SK-N-SH (cell line): ENCODE results near the gene ANO9. TPM values are rescaled to one million over a fixed set of nuclear protein-coding genes. Genes with fewer than 3 reads are reported as not detected.

Experiments
- CTCF ChIA-PET: fragments of 300-600, 350-600 bp; formaldehyde crosslinking; extraction: SDS; loops from one replicate; lab custom pipeline; 2021; lab: Yijun Ruan, JAX
- POLR2A ChIA-PET: fragments of 350-600 bp; sonication (Branson Sonifier 250); formaldehyde crosslinking; extraction: SDS; loops from one replicate; lab custom pipeline; 2020; ENCODE audit warnings: antibody characterized with exemption, inconsistent platforms; lab: Yijun Ruan, JAX
- DNase-seq: peaks from one replicate; pipeline ENCODE4 v3.0.0; 2012
- H2AFZ ChIP-seq: fragments of 200-600 bp; sonication (generic); 2 replicates; pipeline ENCODE4 v1.8.1; 2016; ENCODE audit warnings: antibody characterized with exemption, mild to moderate bottlenecking, low read depth
- H3F3A ChIP-seq: fragments of 200-600 bp; sonication (generic); replicated peaks from 2 replicates; pipeline ENCODE3; 2016; ENCODE audit warnings: antibody characterized with exemption, mild to moderate bottlenecking; ENCODE audit not compliant: insufficient read depth
- H3K27ac ChIP-seq, 2 experiments: fragments of 200-500 bp in 1 of 2; fragments of 200-600 bp in 1 of 2; sonication (Bioruptor generic) in 1 of 2; sonication (generic), shearing (Covaris generic) in 1 of 2; 2 replicates each; pipeline versions ENCODE4 v1.5.1 to v1.6.1; 2014 to 2016; ENCODE audit warnings: low read depth in 2 of 2, inconsistent platforms in 1 of 2, low read length in 1 of 2, mild to moderate bottlenecking in 1 of 2, mixed read lengths in 1 of 2
- H3K27me3 ChIP-seq: fragments of 200-600 bp; sonication (generic), shearing (Covaris generic); 2 replicates; pipeline ENCODE4 v1.6.1; 2016; ENCODE audit warnings: mixed run types; ENCODE audit not compliant: insufficient read depth
- H3K36me3 ChIP-seq, 2 experiments: fragments of 200-500 bp in 1 of 2; fragments of 200-600 bp in 1 of 2; sonication (Bioruptor generic) in 1 of 2; sonication (generic) in 1 of 2; replicated peaks in 1 of 2; 2 replicates each; pipeline versions ENCODE3 to v1.5.1; 2014 to 2016; ENCODE audit warnings: low read length in 1 of 2, mild to moderate bottlenecking in 1 of 2; ENCODE audit not compliant: insufficient read depth in 2 of 2, control insufficient read depth in 1 of 2
- H3K4me1 ChIP-seq, 2 experiments: fragments of 200-500 bp in 1 of 2; fragments of 200-600 bp in 1 of 2; sonication (Bioruptor generic) in 1 of 2; sonication (generic), shearing (Covaris generic) in 1 of 2; 2 replicates each; pipeline versions ENCODE4 v1.5.1 to v1.6.1; 2014 to 2016; ENCODE audit warnings: low read depth in 1 of 2, low read length in 1 of 2, mixed run types in 1 of 2; ENCODE audit not compliant: insufficient read depth in 2 of 2, control insufficient read depth in 1 of 2
- H3K4me2 ChIP-seq: fragments of 200-600 bp; sonication (generic), shearing (Covaris generic); 2 replicates; pipeline ENCODE4 v1.6.1; 2017; ENCODE audit warnings: mixed run types
- H3K4me3 ChIP-seq, 2 experiments: fragments of 200-500 bp in 1 of 2; fragments of 200-600 bp in 1 of 2; sonication (Bioruptor generic) in 1 of 2; sonication (generic), shearing (Covaris generic) in 1 of 2; 2 replicates each; pipeline versions ENCODE4 v1.5.1 to v1.8.1; 2014 to 2016; ENCODE audit warnings: low read depth in 2 of 2, inconsistent platforms in 1 of 2, low read length in 1 of 2, mild to moderate bottlenecking in 1 of 2, mixed read lengths in 1 of 2, moderate library complexity in 1 of 2
- H3K79me2 ChIP-seq: fragments of 200-600 bp; sonication (generic); 2 replicates; pipeline ENCODE4 v1.8.1; 2017; ENCODE audit warnings: mild to moderate bottlenecking; ENCODE audit not compliant: insufficient read depth
- H3K9ac ChIP-seq: fragments of 200-600 bp; sonication (generic); 2 replicates; pipeline ENCODE4 v1.6.1; 2017; ENCODE audit warnings: mixed run types
- H3K9me2 ChIP-seq: fragments of 200-600 bp; sonication (generic); 2 replicates; pipeline ENCODE4 v1.6.1; 2017; ENCODE audit warnings: mixed run types
- H3K9me3 ChIP-seq: fragments of 200-600 bp; sonication (generic); 2 replicates; pipeline ENCODE4 v1.6.1; 2017; ENCODE audit warnings: mixed run types, mild to moderate bottlenecking, moderate library complexity
- H4K20me1 ChIP-seq: fragments of 200-600 bp; sonication (generic); 2 replicates; pipeline ENCODE4 v1.6.1; 2017; ENCODE audit warnings: mild to moderate bottlenecking, mixed run types; ENCODE audit not compliant: insufficient read depth
- FOXJ3 ChIP-seq: sonication (generic); formaldehyde crosslinking; IDR thresholded peaks from 2 replicates; pipeline ENCODE4 v1.5.1; 2020; ENCODE audit warnings: mild to moderate bottlenecking, missing genetic modification reagents
- GABPA ChIP-seq: IDR thresholded peaks from 2 replicates; pipeline ENCODE4 v1.4.0; 2012; ENCODE audit warnings: low read depth, mild to moderate bottlenecking
- JUND ChIP-seq: IDR thresholded peaks from 2 replicates; pipeline ENCODE4 v1.4.0; 2012
- MEF2A ChIP-seq: IDR thresholded peaks from 2 replicates; pipeline ENCODE4 v1.4.0; 2012; ENCODE audit warnings: low read depth, borderline replicate concordance
- MXI1 ChIP-seq: IDR thresholded peaks from 2 replicates; pipeline ENCODE4 v1.6.1; 2012; ENCODE audit warnings: mild to moderate bottlenecking, low read depth, low read length, improper control_type of control experiment
- NFIC ChIP-seq: IDR thresholded peaks from 2 replicates; pipeline ENCODE4 v1.4.0; 2012; ENCODE audit warnings: borderline replicate concordance
- NRF1 ChIP-seq: IDR thresholded peaks from 2 replicates; pipeline ENCODE4 v1.6.1; 2012; ENCODE audit warnings: low read depth, mild to moderate bottlenecking, low read length
- POLR2AphosphoS5 ChIP-seq: IDR thresholded peaks from 2 replicates; pipeline ENCODE4 v1.6.1; 2012; ENCODE audit warnings: low read depth, low read length
- RCOR1 ChIP-seq: fragments of 150-350 bp; IDR thresholded peaks from 2 replicates; pipeline ENCODE4 v1.6.1; 2017; ENCODE audit warnings: antibody characterized with exemption, low read length
- REST ChIP-seq: IDR thresholded peaks from 2 replicates; pipeline ENCODE4 v1.6.1; 2012; ENCODE audit warnings: mild to moderate bottlenecking, low read depth, low read length, moderate library complexity
- SIN3A ChIP-seq: IDR thresholded peaks from 2 replicates; pipeline ENCODE4 v1.6.1; 2012; ENCODE audit warnings: low read depth, mild to moderate bottlenecking, low read length, moderate library complexity, borderline replicate concordance
- SMC3 ChIP-seq: IDR thresholded peaks from 2 replicates; pipeline ENCODE4 v1.6.1; 2012; ENCODE audit warnings: low read depth, low read length, improper control_type of control experiment
- TAF1 ChIP-seq: IDR thresholded peaks from 2 replicates; pipeline ENCODE4 v1.6.1; 2012; ENCODE audit warnings: low read depth, mild to moderate bottlenecking, low read length, moderate library complexity, borderline replicate concordance
- TCF12 ChIP-seq: IDR thresholded peaks from 2 replicates; pipeline ENCODE4 v1.4.0; 2012
- USF2 ChIP-seq: fragments of 150-350 bp; IDR thresholded peaks from 2 replicates; pipeline ENCODE4 v1.6.1; 2017; ENCODE audit warnings: antibody characterized with exemption, low read length, low read depth, borderline replicate concordance
- WGBS: methylation state at CpG from one replicate; pipeline ENCODE4 v1.1.6; 2017; ENCODE audit warnings: low lambda C conversion rate; 5-methylcytosine and 5-hydroxymethylcytosine counted together
- polyA plus RNA-seq, 3 experiments: library from polyadenylated mRNA; depleted of rRNA; stranded (reverse); fragments of >200 nt; gene quantifications; 2 replicates each; pipeline ENCODE4 v1.2.3, GENCODE V29; 2012
- TF ChIP-seq, protein P1 (sequence below): IDR thresholded peaks from 2 replicates; pipeline ENCODE4; 2012
- TF ChIP-seq, protein P2 (sequence below): IDR thresholded peaks from 2 replicates; pipeline ENCODE4 v1.4.0; 2012; ENCODE audit warnings: low read depth
- TF ChIP-seq, protein P3 (sequence below): fragments of 150-350 bp; IDR thresholded peaks from 2 replicates; pipeline ENCODE4 v1.6.1; 2016; ENCODE audit warnings: mild to moderate bottlenecking, low read depth, low read length

Gene ANO9
- polyA plus RNA-seq, 1 of the 3 experiments (the other 2 are of a cell fraction) = 0.12 TPM

GRCh38 chr11:386483-386882 lies 55.3 kb downstream of the ANO9 start:
- DNase-seq = no peak
- ChIA-PET CTCF (interaction anchor here (1.1 to 3.0 kb wide), 3 partner anchors 10 to 132 kb away, joined by 4 to 13 read pairs (median 4); no protein-coding TSS in a partner anchor), POLR2A (no interaction called here)
- no peak overlapping the region for H3K4me3 ChIP-seq
- no peak overlapping the region for H3K4me2 ChIP-seq
- 57% methylated on average over 6 of the region's 6 CpGs for WGBS
- H3K9me2 ChIP-seq = no peaks in the 10 kb centered on the region
- H3K79me2 ChIP-seq = no peaks in the 10 kb centered on the region
- no peak overlapping the region for H3K27ac ChIP-seq
- H3K9ac ChIP-seq = no peak overlapping the region
- no peaks in the 10 kb centered on the region for H3K9me3 ChIP-seq
- H2AFZ ChIP-seq = no peak overlapping the region
- H3K27me3 ChIP-seq = no peaks in the 10 kb centered on the region
- no peaks in the 10 kb centered on the region for H3K36me3 ChIP-seq
- H3F3A ChIP-seq = no peaks in the 10 kb centered on the region
- no peaks in the 10 kb centered on the region for H4K20me1 ChIP-seq
- H3K4me1 ChIP-seq = peaks cover 0 to 4% of the 10 kb centered on the region in 2 experiments; a peak in 1 of 4 replicates
- TF ChIP-seq GABPA (no peak), USF2 (no peak), SIN3A (no peak), MEF2A (no peak), SMC3 (no peak), TCF12 (no peak), MXI1 (no peak), TAF1 (no peak), FOXJ3 (CRISPR knock-in tag) (no peak), JUND (no peak), NRF1 (no peak)
- TF ChIP-seq, protein P1, sequence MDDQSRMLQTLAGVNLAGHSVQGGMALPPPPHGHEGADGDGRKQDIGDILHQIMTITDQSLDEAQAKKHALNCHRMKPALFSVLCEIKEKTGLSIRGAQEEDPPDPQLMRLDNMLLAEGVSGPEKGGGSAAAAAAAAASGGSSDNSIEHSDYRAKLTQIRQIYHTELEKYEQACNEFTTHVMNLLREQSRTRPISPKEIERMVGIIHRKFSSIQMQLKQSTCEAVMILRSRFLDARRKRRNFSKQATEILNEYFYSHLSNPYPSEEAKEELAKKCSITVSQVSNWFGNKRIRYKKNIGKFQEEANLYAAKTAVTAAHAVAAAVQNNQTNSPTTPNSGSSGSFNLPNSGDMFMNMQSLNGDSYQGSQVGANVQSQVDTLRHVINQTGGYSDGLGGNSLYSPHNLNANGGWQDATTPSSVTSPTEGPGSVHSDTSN = no peak
- TF ChIP-seq, protein P2, sequence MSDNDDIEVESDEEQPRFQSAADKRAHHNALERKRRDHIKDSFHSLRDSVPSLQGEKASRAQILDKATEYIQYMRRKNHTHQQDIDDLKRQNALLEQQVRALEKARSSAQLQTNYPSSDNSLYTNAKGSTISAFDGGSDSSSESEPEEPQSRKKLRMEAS = no peak

- Histone ChIP-seq H3K27me3 (no peaks in the 10 kb centered on the region), H3F3A (no peaks in the 10 kb centered on the region), H3K9me3 (no peaks in the 10 kb centered on the region), H3K4me2 (no peak overlapping the region), H3K9ac (no peak overlapping the region), H3K9me2 (no peaks in the 10 kb centered on the region), H3K27ac (no peak overlapping the region), H3K4me1 (peaks cover 0 to 4% of the 10 kb centered on the region in 2 experiments; a peak in 1 of 4 replicates), H2AFZ (no peak overlapping the region), H3K4me3 (no peak overlapping the region), H3K36me3 (no peaks in the 10 kb centered on the region), H4K20me1 (no peaks in the 10 kb centered on the region), H3K79me2 (no peaks in the 10 kb centered on the region)
- 94% methylated on average over 7 of the region's 19 CpGs for WGBS
- DNase-seq = no peak
- ChIA-PET CTCF (interaction anchor here (1.1 to 3.0 kb wide), 3 partner anchors 11 to 133 kb away, joined by 4 to 13 read pairs (median 4); no protein-coding TSS in a partner anchor), POLR2A (interaction anchor here (0.7 kb wide), 1 partner anchor 9 kb away, joined by 3 read pairs; no protein-coding TSS in a partner anchor)
- TF ChIP-seq REST = no peak
- no peak for TF ChIP-seq FOXJ3 (CRISPR knock-in tag)
- no peak for TF ChIP-seq USF2
- TF ChIP-seq, protein P3, sequence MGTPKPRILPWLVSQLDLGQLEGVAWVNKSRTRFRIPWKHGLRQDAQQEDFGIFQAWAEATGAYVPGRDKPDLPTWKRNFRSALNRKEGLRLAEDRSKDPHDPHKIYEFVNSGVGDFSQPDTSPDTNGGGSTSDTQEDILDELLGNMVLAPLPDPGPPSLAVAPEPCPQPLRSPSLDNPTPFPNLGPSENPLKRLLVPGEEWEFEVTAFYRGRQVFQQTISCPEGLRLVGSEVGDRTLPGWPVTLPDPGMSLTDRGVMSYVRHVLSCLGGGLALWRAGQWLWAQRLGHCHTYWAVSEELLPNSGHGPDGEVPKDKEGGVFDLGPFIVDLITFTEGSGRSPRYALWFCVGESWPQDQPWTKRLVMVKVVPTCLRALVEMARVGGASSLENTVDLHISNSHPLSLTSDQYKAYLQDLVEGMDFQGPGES = no peak
- no peak for TF ChIP-seq NFIC
- no peak for TF ChIP-seq MEF2A
- TF ChIP-seq POLR2AphosphoS5 = no peak
- no peak for TF ChIP-seq RCOR1
- no peak for TF ChIP-seq TAF1
- TF ChIP-seq, protein P2 = no peak
Measured at GRCh38 chr11:385594-386351, 56.0 kb downstream of the ANO9 start.
